ENCODE data around the gene KCNF1. TPM values are rescaled to one million over a fixed set of nuclear protein-coding genes. Genes with fewer than 3 reads are reported as not detected.
"Not testable (repeated sequence)": the region's sequence is repeated elsewhere in the genome, so short reads cannot be mapped to it uniquely, and the experiment has no call there.

The KCNF1 gene
- polyA plus RNA-seq, 2 donors: 0.22 to 0.29 TPM

GRCh38 chr2:10956006-10956790 lies 44.5 kb downstream of the KCNF1 start:
- Histone ChIP-seq H3K4me3 (ENCODE audit: low read depth in 1 of 2, low read length in 2 of 2) (no peak overlapping the region), H3K27ac (ENCODE audit: low read depth in 2 of 2, low read length in 1 of 2) (no peak overlapping the region), H3K9me3 (ENCODE audit: control insufficient read depth in 2 of 2, insufficient read depth in 1 of 2, low read depth in 1 of 2, low read length in 1 of 2) (peaks cover 0 to 5% of the 10 kb centered on the region in 2 donors), H3K4me1 (ENCODE audit: control insufficient read depth in 2 of 2, insufficient read depth in 2 of 2, low read length in 1 of 2) (no peaks in the 10 kb centered on the region), H3K36me3 (ENCODE audit: control insufficient read depth in 2 of 2, insufficient read depth in 2 of 2, low read length in 1 of 2) (no peaks in the 10 kb centered on the region), H3K27me3 (ENCODE audit: control insufficient read depth in 1 of 2, insufficient read depth in 2 of 2, low read length in 2 of 2) (no peaks in the 10 kb centered on the region)
- WGBS, 2 donors: 91 to 94% methylated on average over 16 of the region's 16 CpGs

GRCh38 chr2:10957391-10957790 lies 45.7 kb downstream of the KCNF1 start:
- no peaks in the 10 kb centered on the region for H3K36me3 ChIP-seq (ENCODE audit: control insufficient read depth in 2 of 2, insufficient read depth in 2 of 2, low read length in 1 of 2)
- WGBS, 2 donors: 71 to 78% methylated on average over 3 of the region's 3 CpGs
- no peak overlapping the region for H3K27ac ChIP-seq (ENCODE audit: low read depth in 2 of 2, low read length in 1 of 2)
- H3K27me3 ChIP-seq (ENCODE audit: control insufficient read depth in 1 of 2, insufficient read depth in 2 of 2, low read length in 2 of 2): no peaks in the 10 kb centered on the region
- H3K4me3 ChIP-seq (ENCODE audit: low read depth in 1 of 2, low read length in 2 of 2): no peak overlapping the region
- H3K4me1 ChIP-seq (ENCODE audit: control insufficient read depth in 2 of 2, insufficient read depth in 2 of 2, low read length in 1 of 2): no peaks in the 10 kb centered on the region
- H3K9me3 ChIP-seq (ENCODE audit: control insufficient read depth in 2 of 2, insufficient read depth in 1 of 2, low read depth in 1 of 2, low read length in 1 of 2): peaks cover 0 to 5% of the 10 kb centered on the region in 2 donors

- not testable (repeated sequence) for H3K9me3 ChIP-seq (ENCODE audit: control insufficient read depth in 2 of 2, insufficient read depth in 1 of 2, low read depth in 1 of 2, low read length in 1 of 2); H3K27ac ChIP-seq (ENCODE audit: low read depth in 2 of 2, low read length in 1 of 2); H3K36me3 ChIP-seq (ENCODE audit: control insufficient read depth in 2 of 2, insufficient read depth in 2 of 2, low read length in 1 of 2); H3K4me1 ChIP-seq (ENCODE audit: control insufficient read depth in 2 of 2, insufficient read depth in 2 of 2, low read length in 1 of 2); H3K4me3 ChIP-seq (ENCODE audit: low read depth in 1 of 2, low read length in 2 of 2); H3K27me3 ChIP-seq (ENCODE audit: control insufficient read depth in 1 of 2, insufficient read depth in 2 of 2, low read length in 2 of 2)
- WGBS, 2 donors: 47 to 50% methylated on average over 3 of the region's 3 CpGs
Measured at GRCh38 chr2:10958452-10958851, 46.7 kb downstream of the KCNF1 start.

- no peaks in the 10 kb centered on the region for H3K36me3 ChIP-seq (ENCODE audit: control insufficient read depth in 2 of 2, insufficient read depth in 2 of 2, low read length in 1 of 2)
- peaks cover 0 to 2% of the 10 kb centered on the region in 2 donors for H3K9me3 ChIP-seq (ENCODE audit: control insufficient read depth in 2 of 2, insufficient read depth in 1 of 2, low read depth in 1 of 2, low read length in 1 of 2)
- H3K27me3 ChIP-seq (ENCODE audit: control insufficient read depth in 1 of 2, insufficient read depth in 2 of 2, low read length in 2 of 2): no peaks in the 10 kb centered on the region
- H3K4me1 ChIP-seq (ENCODE audit: control insufficient read depth in 2 of 2, insufficient read depth in 2 of 2, low read length in 1 of 2): no peaks in the 10 kb centered on the region
- 90% methylated on average over 58 of the region's 58 CpGs for WGBS, 2 donors
- no peak overlapping the region for H3K4me3 ChIP-seq (ENCODE audit: low read depth in 1 of 2, low read length in 2 of 2)
- H3K27ac ChIP-seq (ENCODE audit: low read depth in 2 of 2, low read length in 1 of 2): no peak overlapping the region
Measured at GRCh38 chr2:10960606-10961489, 49.1 kb downstream of the KCNF1 start.

- H3K4me1 ChIP-seq (ENCODE audit: control insufficient read depth in 2 of 2, insufficient read depth in 2 of 2, low read length in 1 of 2): no peaks in the 10 kb centered on the region
- H3K27me3 ChIP-seq (ENCODE audit: control insufficient read depth in 1 of 2, insufficient read depth in 2 of 2, low read length in 2 of 2): no peaks in the 10 kb centered on the region
- H3K27ac ChIP-seq (ENCODE audit: low read depth in 2 of 2, low read length in 1 of 2): no peak overlapping the region
- no peak overlapping the region for H3K4me3 ChIP-seq (ENCODE audit: low read depth in 1 of 2, low read length in 2 of 2)
- H3K36me3 ChIP-seq (ENCODE audit: control insufficient read depth in 2 of 2, insufficient read depth in 2 of 2, low read length in 1 of 2): no peaks in the 10 kb centered on the region
- WGBS, 2 donors: 92% methylated on average over 13 of the region's 13 CpGs
- H3K9me3 ChIP-seq (ENCODE audit: control insufficient read depth in 2 of 2, insufficient read depth in 1 of 2, low read depth in 1 of 2, low read length in 1 of 2): no peaks in the 10 kb centered on the region
Measured at GRCh38 chr2:10961490-10961875, 49.7 kb downstream of the KCNF1 start.

GRCh38 chr2:10962004-10962403 lies 50.3 kb downstream of the KCNF1 start:
- 90 to 92% methylated on average over 14 of the region's 14 CpGs for whole genome bisulfite sequencing, 2 donors
- H3K27me3 ChIP-seq (ENCODE audit: control insufficient read depth in 1 of 2, insufficient read depth in 2 of 2, low read length in 2 of 2): no peaks in the 10 kb centered on the region
- H3K9me3 ChIP-seq (ENCODE audit: control insufficient read depth in 2 of 2, insufficient read depth in 1 of 2, low read depth in 1 of 2, low read length in 1 of 2): no peaks in the 10 kb centered on the region
- no peak overlapping the region for H3K4me3 ChIP-seq (ENCODE audit: low read depth in 1 of 2, low read length in 2 of 2)
- no peak overlapping the region for H3K27ac ChIP-seq (ENCODE audit: low read depth in 2 of 2, low read length in 1 of 2)
- no peaks in the 10 kb centered on the region for H3K4me1 ChIP-seq (ENCODE audit: control insufficient read depth in 2 of 2, insufficient read depth in 2 of 2, low read length in 1 of 2)
- H3K36me3 ChIP-seq (ENCODE audit: control insufficient read depth in 2 of 2, insufficient read depth in 2 of 2, low read length in 1 of 2): no peaks in the 10 kb centered on the region

- H3K9me3 ChIP-seq (ENCODE audit: control insufficient read depth in 2 of 2, insufficient read depth in 1 of 2, low read depth in 1 of 2, low read length in 1 of 2): no peaks in the 10 kb centered on the region
- no peaks in the 10 kb centered on the region for H3K27me3 ChIP-seq (ENCODE audit: control insufficient read depth in 1 of 2, insufficient read depth in 2 of 2, low read length in 2 of 2)
- no peak overlapping the region for H3K27ac ChIP-seq (ENCODE audit: low read depth in 2 of 2, low read length in 1 of 2)
- H3K4me1 ChIP-seq (ENCODE audit: control insufficient read depth in 2 of 2, insufficient read depth in 2 of 2, low read length in 1 of 2): no peaks in the 10 kb centered on the region
- H3K4me3 ChIP-seq (ENCODE audit: low read depth in 1 of 2, low read length in 2 of 2): no peak overlapping the region
- no peaks in the 10 kb centered on the region for H3K36me3 ChIP-seq (ENCODE audit: control insufficient read depth in 2 of 2, insufficient read depth in 2 of 2, low read length in 1 of 2)
- 33 to 44% methylated on average over 8 of the region's 8 CpGs for WGBS, 2 donors
Measured at GRCh38 chr2:10963155-10963554, 51.4 kb downstream of the KCNF1 start.

Other genes starting within 250 kb of the KCNF1 start
- gene NOL10, start 222.0 kb upstream of the KCNF1 start, polyA plus RNA-seq: 10 to 100 TPM in 1 of 2 donors, 1 to 10 TPM in 1; 6.8 to 13.1 TPM
- gene ATP6V1C2, start 190.3 kb upstream of the KCNF1 start, polyA plus RNA-seq: 10 to 100 TPM; 16.8 to 55.0 TPM
- gene PDIA6, start 99.1 kb upstream of the KCNF1 start, polyA plus RNA-seq: 10 to 100 TPM; 40.1 to 98.1 TPM
- 1 to 10 TPM; 8.0 to 9.6 TPM for gene SLC66A3, start 243.5 kb downstream of the KCNF1 start, polyA plus RNA-seq

Data from esophagus (tissue), 2 donors.